Caco-2 (cell line): ENCODE data around the gene RBX1. TPM values are rescaled to one million over a fixed set of nuclear protein-coding genes. Genes with fewer than 3 reads are reported as not detected.
A peak's percentile ranks its signal among the peaks of the same experiment; 100 is the strongest.
"Not testable (repeated sequence)": the region's sequence is repeated elsewhere in the genome, so short reads cannot be mapped to it uniquely, and the experiment has no call there.

Experiments used
- BruUV-seq: library from RNA; stranded (reverse); fragments of 400-500 nt; replicated peaks from 2 replicates; lab custom pipeline; 2021; lab: Mats Ljungman, UMichigan
- CTCF ChIA-PET: fragments of 300-600 bp; sonication (Branson Sonifier 250); formaldehyde crosslinking; loops from one replicate; lab custom pipeline; 2022; ENCODE audit warnings: antibody characterized with exemption; lab: Charles Lee
- POLR2A ChIA-PET: fragments of 300-600 bp; sonication (Branson Sonifier 250); formaldehyde crosslinking; loops from one replicate; lab custom pipeline; 2022; ENCODE audit warnings: antibody characterized with exemption; lab: Charles Lee
- DNase-seq, 2 experiments: peaks; one replicate each; pipeline versions ENCODE4 v3.0.0 to v3.0.0-alpha.2; 2020 to 2022
- H3K27me3 ChIP-seq: replicated peaks from 2 replicates; pipeline ENCODE4 v1.6.0; 2011; ENCODE audit warnings: low read length; ENCODE audit not compliant: control insufficient read depth, insufficient read depth
- H3K36me3 ChIP-seq: 2 replicates; pipeline ENCODE4 v1.5.1; 2011; ENCODE audit warnings: low read length; ENCODE audit not compliant: control insufficient read depth, insufficient read depth
- H3K4me1 ChIP-seq: fragments of 250-450 bp; sonication (Bioruptor Pico); 2 replicates; pipeline ENCODE4 v1.5.1; 2020; ENCODE audit warnings: mild to moderate bottlenecking
- H3K4me3 ChIP-seq: 2 replicates; pipeline ENCODE4 v1.5.1; 2011; ENCODE audit warnings: low read depth, mild to moderate bottlenecking, control low read depth, low read length
- H3K9me3 ChIP-seq: fragments of 250-450 bp; sonication (Bioruptor Pico); 2 replicates; pipeline ENCODE4 v1.5.1; 2020; ENCODE audit warnings: mild to moderate bottlenecking, moderate library complexity
- H3K27ac Mint-ChIP-seq: one replicate; pipeline ENCODE4 v1.8.0; 2022; ENCODE audit warnings: mixed read lengths; ENCODE audit not compliant: unreplicated experiment
- H3K27me3 Mint-ChIP-seq: one replicate; pipeline ENCODE4 v1.8.0; 2022; ENCODE audit warnings: mixed read lengths; ENCODE audit not compliant: insufficient read depth, unreplicated experiment
- H3K36me3 Mint-ChIP-seq: one replicate; pipeline ENCODE4 v1.8.0; 2022; ENCODE audit warnings: mild to moderate bottlenecking, mixed read lengths; ENCODE audit not compliant: insufficient read depth, unreplicated experiment
- H3K4me1 Mint-ChIP-seq: one replicate; pipeline ENCODE4 v1.8.0; 2022; ENCODE audit warnings: low read depth, mixed read lengths; ENCODE audit not compliant: unreplicated experiment
- H3K4me3 Mint-ChIP-seq: one replicate; pipeline ENCODE4 v1.8.0; 2022; ENCODE audit warnings: mild to moderate bottlenecking, moderate library complexity, mixed read lengths; ENCODE audit not compliant: unreplicated experiment
- H3K9me3 Mint-ChIP-seq: one replicate; pipeline ENCODE4 v1.8.0; 2022; ENCODE audit warnings: mixed read lengths; ENCODE audit not compliant: unreplicated experiment
- intact Hi-C: fragments of 100-400 bp; cut with micrococcal nuclease; formaldehyde crosslinking; loops from one replicate; pipeline ENCODE4 v1.10.0; 2022; ENCODE audit not compliant: unreplicated experiment
- total RNA-seq: library from RNA; stranded (reverse); gene quantifications from 2 replicates; pipeline ENCODE4 v1.2.3, GENCODE V29; 2022
- TF ChIP-seq, protein P1 (sequence below), 2 experiments: fragments of 200-600 bp in 1 of 2; IDR thresholded peaks; 1 replicate in 1 of 2; 2 replicates in 1 of 2; pipeline versions ENCODE4 v1.5.1 to v1.8.0; 2011 to 2022; ENCODE audit warnings: antibody characterized with exemption in 1 of 2, control low read depth in 1 of 2, inconsistent platforms in 1 of 2, low read depth in 1 of 2, low read length in 1 of 2, mild to moderate bottlenecking in 1 of 2, moderate library complexity in 1 of 2; ENCODE audit not compliant: insufficient read depth in 1 of 2, severe bottlenecking in 1 of 2, unreplicated experiment in 1 of 2

The RBX1 gene
- total RNA-seq, 1 experiment from 2014 or later = 70.0 TPM

- Mint-ChIP-seq H3K36me3 (no peaks in the 10 kb centered on the region), H3K9me3 (peaks cover 10% of the 10 kb centered on the region), H3K4me1 (peaks cover 21% of the 10 kb centered on the region), H3K27ac (peak overlapping the region; percentile 41), H3K27me3 (no peaks in the 10 kb centered on the region), H3K4me3 (no peak overlapping the region)
- H3K9me3 ChIP-seq = no peaks in the 10 kb centered on the region
- DNase-seq = no peak
- no peak overlapping the region for H3K4me3 ChIP-seq
- H3K4me1 ChIP-seq = peaks cover 18% of the 10 kb centered on the region
- ChIA-PET CTCF (interaction anchor here (0.6 kb wide), 1 partner anchor 110 kb away, joined by 3 read pairs; no protein-coding TSS in a partner anchor), POLR2A (interaction anchor here (2.2 kb wide), 1 partner anchor 22 kb away, joined by 11 read pairs; no protein-coding TSS in a partner anchor)
- no TSS peak for BruUV-seq
- no peaks in the 10 kb centered on the region for H3K36me3 ChIP-seq
- intact Hi-C loops = no loop called here
- no peaks in the 10 kb centered on the region for H3K27me3 ChIP-seq
- TF ChIP-seq, protein P1, sequence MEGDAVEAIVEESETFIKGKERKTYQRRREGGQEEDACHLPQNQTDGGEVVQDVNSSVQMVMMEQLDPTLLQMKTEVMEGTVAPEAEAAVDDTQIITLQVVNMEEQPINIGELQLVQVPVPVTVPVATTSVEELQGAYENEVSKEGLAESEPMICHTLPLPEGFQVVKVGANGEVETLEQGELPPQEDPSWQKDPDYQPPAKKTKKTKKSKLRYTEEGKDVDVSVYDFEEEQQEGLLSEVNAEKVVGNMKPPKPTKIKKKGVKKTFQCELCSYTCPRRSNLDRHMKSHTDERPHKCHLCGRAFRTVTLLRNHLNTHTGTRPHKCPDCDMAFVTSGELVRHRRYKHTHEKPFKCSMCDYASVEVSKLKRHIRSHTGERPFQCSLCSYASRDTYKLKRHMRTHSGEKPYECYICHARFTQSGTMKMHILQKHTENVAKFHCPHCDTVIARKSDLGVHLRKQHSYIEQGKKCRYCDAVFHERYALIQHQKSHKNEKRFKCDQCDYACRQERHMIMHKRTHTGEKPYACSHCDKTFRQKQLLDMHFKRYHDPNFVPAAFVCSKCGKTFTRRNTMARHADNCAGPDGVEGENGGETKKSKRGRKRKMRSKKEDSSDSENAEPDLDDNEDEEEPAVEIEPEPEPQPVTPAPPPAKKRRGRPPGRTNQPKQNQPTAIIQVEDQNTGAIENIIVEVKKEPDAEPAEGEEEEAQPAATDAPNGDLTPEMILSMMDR (IDR thresholded peaks at IDR 0.05; ENCODE audit: insufficient read depth in 1 of 2, low read depth in 1 of 2, low read length in 1 of 2, severe bottlenecking in 1 of 2, unreplicated experiment in 1 of 2) = no peak
These were observed 48.9 kb downstream of the RBX1 start for GRCh38 chr22:41000040-41000565.

- intact Hi-C loops = no loop called here
- Mint-ChIP-seq H3K9me3 (peaks cover 10% of the 10 kb centered on the region), H3K4me3 (peak overlapping the region; percentile 62), H3K27me3 (no peaks in the 10 kb centered on the region), H3K4me1 (peaks cover 21% of the 10 kb centered on the region), H3K36me3 (no peaks in the 10 kb centered on the region), H3K27ac (peak overlapping the region; percentile 77)
- Histone ChIP-seq H3K27me3 (no peaks in the 10 kb centered on the region), H3K36me3 (no peaks in the 10 kb centered on the region), H3K9me3 (no peaks in the 10 kb centered on the region), H3K4me1 (peaks cover 18% of the 10 kb centered on the region), H3K4me3 (no peak overlapping the region)
- no TSS peak for BruUV-seq
- ChIA-PET CTCF (interaction anchor here (0.7 to 2.0 kb wide), 3 partner anchors 21 to 344 kb away, joined by 3 to 6 read pairs (median 3); no protein-coding TSS in a partner anchor), POLR2A (interaction anchor here (0.6 to 2.2 kb wide), 7 partner anchors 21 to 666 kb away, joined by 3 to 14 read pairs (median 11); partner anchors contain the start of genes PMM1 and RBX1)
- TF ChIP-seq, protein P1 (IDR thresholded peaks at IDR 0.05; ENCODE audit: insufficient read depth in 1 of 2, low read depth in 1 of 2, low read length in 1 of 2, severe bottlenecking in 1 of 2, unreplicated experiment in 1 of 2) = no peak
- no peak for DNase-seq
These were observed 50.0 kb downstream of the RBX1 start for GRCh38 chr22:41000941-41001721.

DNA sequence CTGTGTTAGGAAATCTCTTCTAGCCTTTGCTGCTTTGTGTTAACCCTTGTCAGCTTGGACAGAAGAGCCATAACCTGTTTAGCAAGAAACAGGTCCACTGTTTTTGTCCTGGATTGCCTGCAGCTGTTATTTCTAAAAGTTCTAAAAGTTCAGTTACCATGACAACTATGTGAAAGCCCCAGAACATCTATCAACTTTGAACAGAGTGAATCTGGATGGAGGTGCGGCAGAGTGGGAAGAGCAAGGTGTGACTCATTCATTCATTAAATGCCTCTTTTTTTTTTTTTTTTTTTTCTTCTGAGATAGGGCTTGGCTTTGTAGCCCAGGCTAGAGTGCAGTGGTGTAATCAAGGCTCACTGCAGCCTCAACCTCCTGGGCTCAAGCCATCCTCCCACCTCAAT lies 50.5 kb downstream of the RBX1 start:
- CTCF ChIA-PET = interaction anchor here (0.7 to 2.0 kb wide), 3 partner anchors 21 to 345 kb away, joined by 3 to 6 read pairs (median 3); no protein-coding TSS in a partner anchor
- intact Hi-C loops = loop anchor here (2.0 kb wide), 1 partner anchor 51 kb away; the partner anchor contains the start of gene RBX1

GRCh38 chr22:41002386-41002785 lies 51.2 kb downstream of the RBX1 start:
- Mint-ChIP-seq H3K4me1 (peaks cover 21% of the 10 kb centered on the region), H3K27ac (peak overlapping the region; percentile 77), H3K4me3 (peak overlapping the region; percentile 62)
- intact Hi-C loops = loop anchor here (2.0 kb wide), 1 partner anchor 52 kb away; the partner anchor contains the start of gene RBX1
- H3K27me3 Mint-ChIP-seq, H3K27me3 ChIP-seq, BruUV-seq, H3K9me3 ChIP-seq, H3K36me3 Mint-ChIP-seq, H3K9me3 Mint-ChIP-seq, DNase-seq, H3K36me3 ChIP-seq, H3K4me3 ChIP-seq: not testable (repeated sequence)
- ChIA-PET POLR2A (interaction anchor here (0.6 to 1.7 kb wide), 5 partner anchors 11 to 284 kb away, joined by 3 to 21 read pairs (median 10); partner anchors contain the start of genes RANGAP1 and RBX1), CTCF (interaction anchor here (0.7 to 2.0 kb wide), 3 partner anchors 20 to 922 kb away, joined by 4 to 6 read pairs (median 5); no protein-coding TSS in a partner anchor)
- peaks cover 18% of the 10 kb centered on the region for H3K4me1 ChIP-seq

More for the DNA sequence above, 50.5 kb downstream of the RBX1 start:
- Mint-ChIP-seq H3K4me1 (peaks cover 21% of the 10 kb centered on the region), H3K9me3 (peaks cover 10% of the 10 kb centered on the region), H3K4me3 (peak overlapping the region; percentile 62), H3K27me3 (no peaks in the 10 kb centered on the region), H3K27ac (peak overlapping the region; percentile 77), H3K36me3 (no peaks in the 10 kb centered on the region)
- no peaks in the 10 kb centered on the region for H3K9me3 ChIP-seq
- H3K27me3 ChIP-seq = no peaks in the 10 kb centered on the region
- TF ChIP-seq, protein P1 (IDR thresholded peaks at IDR 0.05; ENCODE audit: insufficient read depth in 1 of 2, low read depth in 1 of 2, low read length in 1 of 2, severe bottlenecking in 1 of 2, unreplicated experiment in 1 of 2) = no peak
- peaks cover 18% of the 10 kb centered on the region for H3K4me1 ChIP-seq
- no peaks in the 10 kb centered on the region for H3K36me3 ChIP-seq
- BruUV-seq = no TSS peak
- peak; percentile 64 to 71 for DNase-seq
- POLR2A ChIA-PET = interaction anchor here (0.6 to 2.2 kb wide), 6 partner anchors 21 to 588 kb away, joined by 3 to 14 read pairs (median 10); partner anchors contain the start of genes PMM1 and RBX1
- H3K4me3 ChIP-seq = no peak overlapping the region
